IMR-90 (cell line): ENCODE results near the gene YY1AP1. TPM values are rescaled to one million over a fixed set of nuclear protein-coding genes. Genes with fewer than 3 reads are reported as not detected.

ENCODE experiments used
- ATAC-seq: fragments of 200-7000 bp; cut with Tn5 transposase; 2 replicates; pipeline ENCODE4 v1.9.1; 2020; ENCODE audit warnings: low read depth, mild to moderate bottlenecking, moderate library complexity
- BruUV-seq: library from RNA; stranded (reverse); fragments of 400-500 nt; replicated peaks from 2 replicates; lab custom pipeline; 2021; lab: Mats Ljungman, UMichigan
- CTCF ChIA-PET: fragments of 300-600 bp; formaldehyde crosslinking; extraction: SDS; loops from one replicate; lab custom pipeline; 2021; ENCODE audit warnings: antibody characterized with exemption; lab: Yijun Ruan, JAX
- POLR2A ChIA-PET: fragments of 300-600 bp; sonication (Branson Sonifier 250); formaldehyde crosslinking; loops from one replicate; lab custom pipeline; 2022; ENCODE audit warnings: antibody characterized with exemption; ENCODE audit not compliant: unreplicated experiment; lab: Charles Lee
- DNase-seq: peaks from one replicate; pipeline ENCODE4 v3.0.0; 2013
- H2AFZ ChIP-seq: replicated peaks from 2 replicates; pipeline ENCODE3; 2013; ENCODE audit warnings: low read length, mild to moderate bottlenecking; ENCODE audit not compliant: poor library complexity
- H2AK5ac ChIP-seq: 2 replicates; pipeline ENCODE4 v1.6.1; 2013; ENCODE audit warnings: low read depth, low read length, inconsistent platforms
- H2AK9ac ChIP-seq: replicated peaks from 2 replicates; pipeline ENCODE3; 2013; ENCODE audit warnings: mild to moderate bottlenecking, low read depth, low read length, moderate library complexity; ENCODE audit not compliant: poor library complexity
- H2BK120ac ChIP-seq: 2 replicates; pipeline ENCODE4 v1.6.1; 2013; ENCODE audit warnings: low read depth, low read length, inconsistent platforms
- H2BK15ac ChIP-seq: 3 replicates; pipeline ENCODE4 v1.6.1; 2013; ENCODE audit warnings: low read depth, low read length, inconsistent platforms
- H2BK20ac ChIP-seq: 2 replicates; pipeline ENCODE4 v1.6.1; 2013; ENCODE audit warnings: low read depth, mild to moderate bottlenecking, inconsistent platforms, low read length, moderate library complexity
- H2BK5ac ChIP-seq: 2 replicates; pipeline ENCODE4 v1.6.1; 2013; ENCODE audit warnings: mild to moderate bottlenecking, low read depth, low read length, inconsistent platforms; ENCODE audit not compliant: poor library complexity, severe bottlenecking
- H3K14ac ChIP-seq: replicated peaks from 2 replicates; pipeline ENCODE4 v1.6.1; 2013; ENCODE audit warnings: low read depth, low read length, inconsistent platforms
- H3K18ac ChIP-seq: 2 replicates; pipeline ENCODE4 v1.6.1; 2013; ENCODE audit warnings: low read depth, low read length, control low read depth
- H3K23ac ChIP-seq: 2 replicates; pipeline ENCODE4 v1.6.1; 2013; ENCODE audit warnings: low read depth, low read length, inconsistent platforms
- H3K27ac ChIP-seq: 2 replicates; pipeline ENCODE4 v1.5.1; 2013; ENCODE audit warnings: mild to moderate bottlenecking, control low read depth, low read length; ENCODE audit not compliant: insufficient read depth
- H3K27me3 ChIP-seq: 2 replicates; pipeline ENCODE4 v1.6.1; 2013; ENCODE audit warnings: low read length; ENCODE audit not compliant: control insufficient read depth, insufficient read depth
- H3K36me3 ChIP-seq: 2 replicates; pipeline ENCODE4 v1.6.1; 2013; ENCODE audit warnings: low read length, mixed read lengths; ENCODE audit not compliant: control insufficient read depth, insufficient read depth
- H3K4ac ChIP-seq: 2 replicates; pipeline ENCODE4 v1.6.1; 2013; ENCODE audit warnings: low read depth, low read length, inconsistent platforms
- H3K4me1 ChIP-seq: 2 replicates; pipeline ENCODE4 v1.6.1; 2013; ENCODE audit warnings: low read length, mixed read lengths; ENCODE audit not compliant: control insufficient read depth, insufficient read depth
- H3K4me2 ChIP-seq: 2 replicates; pipeline ENCODE4 v1.6.1; 2013; ENCODE audit warnings: low read depth, mild to moderate bottlenecking, control low read depth, low read length, moderate library complexity
- H3K4me3 ChIP-seq: 2 replicates; pipeline ENCODE4 v1.5.1; 2013; ENCODE audit warnings: low read depth, mild to moderate bottlenecking, control low read depth, low read length, moderate library complexity; ENCODE audit not compliant: insufficient read depth
- H3K56ac ChIP-seq: 2 replicates; pipeline ENCODE4 v1.6.1; 2013; ENCODE audit warnings: low read length, inconsistent platforms; ENCODE audit not compliant: insufficient read depth; ENCODE audit errors: extremely low read depth
- H3K79me1 ChIP-seq, 2 experiments: 2 replicates each; pipeline ENCODE4 v1.6.1; 2013; ENCODE audit warnings: low read length in 2 of 2, inconsistent platforms in 1 of 2, low read depth in 1 of 2
- H3K9ac ChIP-seq: 2 replicates; pipeline ENCODE4 v1.6.1; 2013; ENCODE audit warnings: low read depth, low read length, control low read depth
- H3K9me1 ChIP-seq: 2 replicates; pipeline ENCODE4 v1.6.1; 2013; ENCODE audit warnings: low read length, inconsistent platforms; ENCODE audit not compliant: insufficient read depth
- H3K9me3 ChIP-seq: 2 replicates; pipeline ENCODE4 v1.6.1; 2013; ENCODE audit warnings: low read length; ENCODE audit not compliant: control insufficient read depth, insufficient read depth
- H4K20me1 ChIP-seq: 2 replicates; pipeline ENCODE4 v1.6.1; 2013; ENCODE audit warnings: low read length, inconsistent platforms; ENCODE audit not compliant: insufficient read depth
- H4K5ac ChIP-seq: 2 replicates; pipeline ENCODE4 v1.6.1; 2013; ENCODE audit warnings: mild to moderate bottlenecking, low read depth, low read length, control low read depth
- H4K8ac ChIP-seq, 2 experiments: 2 replicates each; pipeline ENCODE4 v1.6.1; 2013; ENCODE audit warnings: low read depth in 2 of 2, low read length in 2 of 2, control low read depth in 1 of 2, inconsistent platforms in 1 of 2
- H4K91ac ChIP-seq: 2 replicates; pipeline ENCODE4 v1.6.1; 2013; ENCODE audit warnings: low read depth, low read length, inconsistent platforms; ENCODE audit not compliant: insufficient read depth
- BHLHE40 ChIP-seq: fragments of 150-350 bp; IDR thresholded peaks from 2 replicates; pipeline ENCODE4 v1.6.1; 2016; ENCODE audit warnings: mild to moderate bottlenecking, low read depth, low read length
- CEBPB ChIP-seq: IDR thresholded peaks from 2 replicates; pipeline ENCODE4 v1.6.1; 2012; ENCODE audit warnings: low read depth, low read length, improper control_type of control experiment
- CHD1 ChIP-seq: IDR thresholded peaks from 2 replicates; pipeline ENCODE4 v1.6.1; 2012; ENCODE audit warnings: low read depth, low read length, improper control_type of control experiment
- CTCF ChIP-seq: conservative IDR thresholded peaks from 2 replicates; pipeline ENCODE4 v1.5.1; 2012; ENCODE audit warnings: mild to moderate bottlenecking, low read depth, low read length, improper control_type of control experiment
- ELK1 ChIP-seq: fragments of 150-350 bp; IDR thresholded peaks from 2 replicates; pipeline ENCODE4 v1.6.1; 2016; ENCODE audit warnings: low read depth, mild to moderate bottlenecking, low read length, moderate library complexity, borderline replicate concordance
- FOS ChIP-seq: fragments of 150-350 bp; IDR thresholded peaks from 2 replicates; pipeline ENCODE4 v1.6.1; 2016; ENCODE audit warnings: low read depth, low read length
- MAFK ChIP-seq: IDR thresholded peaks from 2 replicates; pipeline ENCODE4 v1.6.1; 2012; ENCODE audit warnings: low read depth, low read length, improper control_type of control experiment
- MAZ ChIP-seq: IDR thresholded peaks from 2 replicates; pipeline ENCODE4 v1.6.1; 2012; ENCODE audit warnings: low read depth, mild to moderate bottlenecking, low read length, improper control_type of control experiment, moderate library complexity, borderline replicate concordance
- MXI1 ChIP-seq: IDR thresholded peaks from 2 replicates; pipeline ENCODE4 v1.6.1; 2012; ENCODE audit warnings: low read depth, mild to moderate bottlenecking, low read length, moderate library complexity, borderline replicate concordance
- NFE2L2 ChIP-seq: fragments of 150-350 bp; IDR thresholded peaks from 2 replicates; pipeline ENCODE4 v1.6.1; 2016; ENCODE audit warnings: low read depth, mild to moderate bottlenecking, low read length
- POLR2A ChIP-seq: IDR thresholded peaks from 2 replicates; pipeline ENCODE4 v1.6.1; 2012; ENCODE audit warnings: mild to moderate bottlenecking, low read depth, low read length
- RAD21 ChIP-seq: IDR thresholded peaks from 2 replicates; pipeline ENCODE4 v1.6.1; 2012; ENCODE audit warnings: low read length, improper control_type of control experiment
- RCOR1 ChIP-seq: IDR thresholded peaks from 2 replicates; pipeline ENCODE4 v1.6.1; 2012; ENCODE audit warnings: mild to moderate bottlenecking, low read length, improper control_type of control experiment; ENCODE audit not compliant: insufficient replicate concordance
- RFX5 ChIP-seq: IDR thresholded peaks from 2 replicates; pipeline ENCODE4 v1.8.0; 2012; ENCODE audit warnings: low read depth, mild to moderate bottlenecking, low read length, moderate library complexity
- SMC3 ChIP-seq: fragments of 150-350 bp; IDR thresholded peaks from 2 replicates; pipeline ENCODE4 v1.6.1; 2016; ENCODE audit warnings: low read depth, mild to moderate bottlenecking, antibody characterized with exemption, low read length, moderate library complexity
- USF2 ChIP-seq: fragments of 150-350 bp; IDR thresholded peaks from 2 replicates; pipeline ENCODE4 v1.6.1; 2017; ENCODE audit warnings: mild to moderate bottlenecking, antibody characterized with exemption, low read length, low read depth
- WGBS, 2 experiments: methylation state at CpG; one replicate each; pipeline versions ENCODE4 v1.1.5 to v1.1.7; 2013; ENCODE audit warnings: missing lambda C conversion rate in 2 of 2; ENCODE audit not compliant: insufficient read length in 1 of 2; ENCODE audit errors: extremely low coverage in 2 of 2; 5-methylcytosine and 5-hydroxymethylcytosine counted together
- dilution Hi-C: fragments of 300-500 bp; cut with HindIII; formaldehyde crosslinking; loops from one replicate; pipeline ENCODE4 v1.14.3; 2018; ENCODE audit warnings: low sequenced_read_pairs; ENCODE audit not compliant: unreplicated experiment
- in situ Hi-C: fragments of 300-500 bp; cut with MboI; formaldehyde crosslinking; loops from 3 replicates; pipeline ENCODE4 v1.14.3; 2019; ENCODE audit warnings: low sequenced_read_pairs, inconsistent platforms, mixed read lengths
- intact Hi-C: fragments of 100-400 bp; cut with micrococcal nuclease; formaldehyde crosslinking; loops from 2 replicates; pipeline ENCODE4 v1.10.0; 2022
- polyA plus RNA-seq, 3 experiments: library from polyadenylated mRNA; depleted of rRNA; stranded (reverse); fragments of >200 nt; gene quantifications; 2 replicates each; pipeline ENCODE4 v1.2.3, GENCODE V29; 2012; ENCODE audit warnings: low replicate concordance in 1 of 3
- total RNA-seq: library from RNA; depleted of rRNA; stranded (reverse); fragments of >200 nt; gene quantifications from 2 replicates; pipeline ENCODE4 v1.2.3, GENCODE V29; 2012

YY1AP1 gene
- total and polyA plus RNA-seq, 2 of the 4 experiments (the other 2 are of a cell fraction), result 31.5 to 52.6 TPM

- no peak overlapping the region for H3K18ac ChIP-seq
- in situ Hi-C loops, result no loop called here
- POLR2A ChIA-PET, result no interaction called here
Measured at GRCh38 chr1:155709391-155709790, 20.8 kb upstream of the YY1AP1 start.

More at GRCh38 chr1:155709391-155709790, 20.8 kb upstream of the YY1AP1 start:
- H3K4me1 ChIP-seq, result peaks cover 1% of the 10 kb centered on the region; the same call in 1 of the 2 replicates
- no peak overlapping the region for H3K23ac ChIP-seq
- no peak overlapping the region for H3K56ac ChIP-seq
- no peak overlapping the region for H4K8ac ChIP-seq
- H2BK15ac ChIP-seq, result no peak overlapping the region
- TF ChIP-seq CHD1 (no peak), CEBPB (no peak), RFX5 (no peak), NFE2L2 (no peak), ELK1 (no peak), MAZ (no peak), POLR2A (no peak), FOS (no peak), MAFK (no peak), RCOR1 (no peak), BHLHE40 (no peak), MXI1 (no peak), RAD21 (no peak), USF2 (no peak), CTCF (no peak), SMC3 (no peak)
- peaks cover 28 to 43% of the 10 kb centered on the region in 2 experiments for H3K79me1 ChIP-seq
- no peaks in the 10 kb centered on the region for H3K9me3 ChIP-seq
- WGBS, 2 experiments, result no CpG with 5 or more reads among the region's 3 CpGs
- H3K27me3 ChIP-seq, result no peaks in the 10 kb centered on the region
- H4K20me1 ChIP-seq, result peaks cover 23% of the 10 kb centered on the region
- H2AK5ac ChIP-seq, result no peak overlapping the region
- peaks cover 5% of the 10 kb centered on the region; the same call in 1 of the 2 replicates for H3K36me3 ChIP-seq
- no TSS peak for BruUV-seq
- no peak overlapping the region for H3K14ac ChIP-seq
- no peak overlapping the region for H3K4me3 ChIP-seq
- DNase-seq (no peak), ATAC-seq (no peak)
- peaks cover 3% of the 10 kb centered on the region; the same call in 1 of the 2 replicates for H3K9me1 ChIP-seq
- no peak overlapping the region for H3K27ac ChIP-seq
- H3K9ac ChIP-seq, result no peak overlapping the region
- H2AFZ ChIP-seq, result no peak overlapping the region
- H4K91ac ChIP-seq, result no peak overlapping the region
- no peak overlapping the region for H3K4ac ChIP-seq
- dilution Hi-C loops (no loop called here), intact Hi-C loops (no loop called here)
- H2BK20ac ChIP-seq, result no peak overlapping the region
- no peak overlapping the region for H2AK9ac ChIP-seq
- H2BK120ac ChIP-seq, result no peak overlapping the region
- H4K5ac ChIP-seq, result no peak overlapping the region
- H2BK5ac ChIP-seq, result no peak overlapping the region
- CTCF ChIA-PET, result interaction anchor here (0.6 to 1.5 kb wide), 2 partner anchors 20 to 61 kb away, joined by 3 read pairs; no protein-coding TSS in a partner anchor
- no peak overlapping the region for H3K4me2 ChIP-seq
